H1 (cell line): ENCODE measurements around the gene SKA1. TPM values are rescaled to one million over a fixed set of nuclear protein-coding genes. Genes with fewer than 3 reads are reported as not detected.

Experiments used
- CTCF ChIA-PET: fragments of 300-600 bp; sonication (Branson Sonifier 250); formaldehyde crosslinking; loops from one replicate; lab custom pipeline; 2021; ENCODE audit not compliant: partially characterized antibody; lab: Charles Lee
- POLR2A ChIA-PET: fragments of 300-600 bp; sonication (Branson Sonifier 250); formaldehyde crosslinking; loops from one replicate; lab custom pipeline; 2021; ENCODE audit warnings: inconsistent platforms; ENCODE audit not compliant: partially characterized antibody; lab: Charles Lee
- DNase-seq, 2 experiments: peaks; one replicate each; pipeline versions ENCODE4 v3.0.0 to v3.0.0-alpha.2; 2010 to 2022; ENCODE audit warnings: low spot score in 2 of 2, low read depth in 1 of 2, mixed read lengths in 1 of 2
- FAIRE-seq: peaks from 2 replicates; lab custom pipeline; 2011; peaks lifted over from hg19 to GRCh38; lab: Jason Lieb, UNC
- H2AFZ ChIP-seq: 2 replicates; pipeline ENCODE4 v1.8.1; 2012; ENCODE audit warnings: low read length, inconsistent platforms
- H2AK5ac ChIP-seq: 2 replicates; pipeline ENCODE4 v1.6.1; 2013; ENCODE audit warnings: low read depth, low read length
- H2BK120ac ChIP-seq: replicated peaks from 2 replicates; pipeline ENCODE3; 2013; ENCODE audit warnings: low read depth, low read length, inconsistent platforms
- H2BK12ac ChIP-seq: 2 replicates; pipeline ENCODE4 v1.6.1; 2013; ENCODE audit warnings: low read depth, low read length
- H2BK15ac ChIP-seq: 2 replicates; pipeline ENCODE4 v1.6.1; 2013; ENCODE audit warnings: low read length
- H2BK20ac ChIP-seq: 2 replicates; pipeline ENCODE4 v1.6.1; 2013; ENCODE audit warnings: low read length
- H2BK5ac ChIP-seq: 2 replicates; pipeline ENCODE4 v1.6.1; 2013; ENCODE audit warnings: low read depth, low read length
- H3K14ac ChIP-seq: 2 replicates; pipeline ENCODE4 v1.6.1; 2013; ENCODE audit warnings: inconsistent platforms; ENCODE audit not compliant: insufficient read length
- H3K18ac ChIP-seq: 2 replicates; pipeline ENCODE4 v1.6.1; 2013; ENCODE audit warnings: low read length; ENCODE audit errors: extremely low read depth
- H3K23ac ChIP-seq: 2 replicates; pipeline ENCODE4 v1.6.1; 2013; ENCODE audit warnings: inconsistent platforms; ENCODE audit not compliant: insufficient read length
- H3K23me2 ChIP-seq: 2 replicates; pipeline ENCODE4 v1.6.1; 2013; ENCODE audit warnings: low read depth, low read length
- H3K27ac ChIP-seq: 2 replicates; pipeline ENCODE4 v1.6.1; 2011; ENCODE audit warnings: low read depth, low read length, inconsistent platforms
- H3K27me3 ChIP-seq, 4 experiments: replicated peaks in 1 of 4; 1 replicate in 1 of 4; 2 replicates in 3 of 4; pipeline versions ENCODE4 v1.6.1 to v1.8.1; 2011 to 2013; ENCODE audit warnings: low read length in 3 of 4, mild to moderate bottlenecking in 3 of 4, inconsistent platforms in 2 of 4, mixed read lengths in 2 of 4, moderate library complexity in 1 of 4; ENCODE audit not compliant: control insufficient read depth in 3 of 4, insufficient read depth in 3 of 4; ENCODE audit errors: extremely low read depth in 1 of 4
- H3K36me3 ChIP-seq, 4 experiments: 2 replicates each; pipeline versions ENCODE4 v1.6.1 to v1.8.1; 2011 to 2013; ENCODE audit warnings: mild to moderate bottlenecking in 4 of 4, low read length in 3 of 4, moderate library complexity in 2 of 4, control low read depth in 1 of 4, inconsistent platforms in 1 of 4; ENCODE audit not compliant: insufficient read depth in 4 of 4, control insufficient read depth in 2 of 4
- H3K4ac ChIP-seq: replicated peaks from 2 replicates; pipeline ENCODE3; 2013; ENCODE audit warnings: low read length, low read depth, mixed read lengths, inconsistent platforms; ENCODE audit not compliant: insufficient read length
- H3K4me1 ChIP-seq, 4 experiments: replicated peaks in 1 of 4; 1 replicate in 1 of 4; 2 replicates in 3 of 4; pipeline versions ENCODE4 v1.6.1 to v1.8.1; 2011 to 2013; ENCODE audit warnings: low read length in 3 of 4, inconsistent platforms in 2 of 4, mixed read lengths in 1 of 4; ENCODE audit not compliant: insufficient read depth in 4 of 4, control insufficient read depth in 3 of 4
- H3K4me2 ChIP-seq, 2 experiments: 2 replicates each; pipeline versions ENCODE4 v1.6.1 to v1.8.1; 2011 to 2013; ENCODE audit warnings: low read depth in 2 of 2, low read length in 2 of 2, control low read depth in 1 of 2, inconsistent platforms in 1 of 2, mild to moderate bottlenecking in 1 of 2; ENCODE audit not compliant: insufficient read depth in 1 of 2
- H3K4me3 ChIP-seq, 4 experiments: fragments of 200-600, 300-600 bp in 1 of 4; sonication (generic), shearing (Covaris generic), sonication (Bioruptor Twin) in 1 of 4; 2 replicates each; pipeline versions ENCODE4 v1.5.1 to v1.8.1; 2011 to 2016; ENCODE audit warnings: low read length in 4 of 4, low read depth in 3 of 4, control low read depth in 2 of 4, inconsistent platforms in 2 of 4, mild to moderate bottlenecking in 2 of 4, mixed read lengths in 1 of 4, moderate library complexity in 1 of 4; ENCODE audit not compliant: insufficient read depth in 2 of 4; ENCODE audit errors: extremely low read depth in 1 of 4
- H3K56ac ChIP-seq: replicated peaks from 2 replicates; pipeline ENCODE3; 2013; ENCODE audit warnings: low read depth, mild to moderate bottlenecking, mixed read lengths, low read length, inconsistent platforms; ENCODE audit not compliant: insufficient read length
- H3K79me1 ChIP-seq: 2 replicates; pipeline ENCODE4 v1.6.1; 2013; ENCODE audit warnings: low read depth, low read length, control low read depth
- H3K79me2 ChIP-seq, 2 experiments: 2 replicates each; pipeline versions ENCODE4 v1.6.1 to v1.8.1; 2012 to 2013; ENCODE audit warnings: low read length in 2 of 2, mild to moderate bottlenecking in 2 of 2, inconsistent platforms in 1 of 2; ENCODE audit not compliant: insufficient read depth in 2 of 2, control insufficient read depth in 1 of 2
- H3K9ac ChIP-seq, 4 experiments: replicated peaks in 1 of 4; 1 replicate in 1 of 4; 2 replicates in 3 of 4; pipeline versions ENCODE4 v1.6.1 to v1.8.1; 2011 to 2013; ENCODE audit warnings: low read depth in 3 of 4, low read length in 3 of 4, control low read depth in 2 of 4, mild to moderate bottlenecking in 2 of 4, moderate library complexity in 2 of 4, inconsistent platforms in 1 of 4; ENCODE audit errors: extremely low read depth in 1 of 4
- H3K9me3 ChIP-seq, 2 experiments: 2 replicates each; pipeline versions ENCODE4 v1.6.1 to v1.8.1; 2012 to 2013; ENCODE audit warnings: mild to moderate bottlenecking in 2 of 2, moderate library complexity in 2 of 2, control low read depth in 1 of 2, inconsistent platforms in 1 of 2, low read depth in 1 of 2, low read length in 1 of 2, mixed read lengths in 1 of 2; ENCODE audit not compliant: insufficient read depth in 2 of 2
- H4K20me1 ChIP-seq, 2 experiments: replicated peaks in 1 of 2; 2 replicates each; pipeline versions ENCODE3 to v1.8.1; 2011 to 2013; ENCODE audit warnings: inconsistent platforms in 2 of 2, low read length in 2 of 2, mild to moderate bottlenecking in 1 of 2; ENCODE audit not compliant: insufficient read depth in 2 of 2, control insufficient read depth in 1 of 2
- H4K5ac ChIP-seq: 2 replicates; pipeline ENCODE4 v1.6.1; 2013; ENCODE audit warnings: low read length, low read depth, mixed read lengths, inconsistent platforms; ENCODE audit not compliant: insufficient read length
- H4K8ac ChIP-seq: 2 replicates; pipeline ENCODE4 v1.8.0; 2013; ENCODE audit warnings: mild to moderate bottlenecking, moderate library complexity, low read length, inconsistent platforms; ENCODE audit not compliant: insufficient read depth; ENCODE audit errors: extremely low read depth
- H4K91ac ChIP-seq: replicated peaks from 2 replicates; pipeline ENCODE3; 2013; ENCODE audit warnings: low read length, mixed read lengths, inconsistent platforms; ENCODE audit not compliant: insufficient read length
- CREB1 ChIP-seq: IDR thresholded peaks from 2 replicates; pipeline ENCODE4 v1.6.1; 2012; ENCODE audit warnings: inconsistent platforms
- CTCF ChIP-seq, 3 experiments: IDR thresholded peaks; 1 replicate in 2 of 3; 2 replicates in 1 of 3; pipeline versions ENCODE4 v1.5.1 to v1.6.1; 2011; ENCODE audit warnings: low read length in 3 of 3, mild to moderate bottlenecking in 3 of 3, inconsistent platforms in 2 of 3, low read depth in 1 of 3, moderate library complexity in 1 of 3; ENCODE audit not compliant: insufficient read depth in 1 of 3; ENCODE audit errors: control extremely low read depth in 1 of 3
- E2F6 ChIP-seq: IDR thresholded peaks from 2 replicates; pipeline ENCODE4 v1.6.1; 2012; ENCODE audit warnings: inconsistent platforms
- POLR2A ChIP-seq, 2 experiments: IDR thresholded peaks; 1 replicate in 1 of 2; 2 replicates in 1 of 2; pipeline ENCODE4 v1.6.1; 2011; ENCODE audit warnings: low read depth in 2 of 2, low read length in 2 of 2, mild to moderate bottlenecking in 2 of 2; ENCODE audit errors: control extremely low read depth in 1 of 2
- RAD21 ChIP-seq, 2 experiments: IDR thresholded peaks in 1 of 2; conservative IDR thresholded peaks in 1 of 2; 2 replicates each; pipeline ENCODE4 v1.6.1; 2011; ENCODE audit warnings: low read depth in 2 of 2, low read length in 2 of 2, improper control_type of control experiment in 1 of 2, inconsistent platforms in 1 of 2, mild to moderate bottlenecking in 1 of 2, moderate library complexity in 1 of 2
- WGBS, 2 experiments: shearing (Covaris generic) in 1 of 2; methylation state at CpG; one replicate each; pipeline versions ENCODE4 v1.1.6 to v1.1.7; 2013 to 2015; ENCODE audit warnings: low lambda C conversion rate in 2 of 2, mixed read lengths in 2 of 2, inconsistent platforms in 1 of 2, low coverage in 1 of 2, missing lambda C conversion rate in 1 of 2; ENCODE audit not compliant: insufficient replicate concordance in 2 of 2, insufficient coverage in 1 of 2, insufficient read length in 1 of 2; ENCODE audit errors: extremely low coverage in 1 of 2, missing lambda C conversion rate in 1 of 2; 5-methylcytosine and 5-hydroxymethylcytosine counted together
- polyA plus RNA-seq, 7 experiments: library from polyadenylated mRNA; depleted of rRNA in 3 of 7; stranded (reverse) in 5 of 7; unstranded in 2 of 7; fragments of >200 nt in 5 of 7; fragments of 200-250 nt in 2 of 7; gene quantifications; 1 replicate in 5 of 7; 2 replicates in 1 of 7; 4 replicates in 1 of 7; pipeline versions ENCODE4 v1.2.1 to v1.2.3, GENCODE V29; 2011 to 2013; ENCODE audit warnings: missing spikeins in 2 of 7, mixed read lengths in 2 of 7
- total RNA-seq: library from RNA; stranded (reverse); fragmentation: NEBNext Ultra II Directional; extraction: Animal tissue kit (Norgen Biotek cat#: 25700); gene quantifications from 2 replicates; pipeline ENCODE4 v1.2.1, GENCODE V29; 2021

Gene SKA1
- total and polyA plus RNA-seq, 2 of the 8 experiments (the other 6 are each of a cell fraction or from before 2014, with no cell fraction given), result 8.6 to 22.9 TPM

- H4K91ac ChIP-seq, result no peak overlapping the region
- TF ChIP-seq POLR2A (IDR thresholded peaks at IDR 0.05; ENCODE audit: control extremely low read depth in 1 of 2, low read depth in 2 of 2, low read length in 2 of 2) (no peak), CTCF (IDR thresholded peaks at IDR 0.05; ENCODE audit: control extremely low read depth in 1 of 3, insufficient read depth in 1 of 3, low read depth in 1 of 3, low read length in 3 of 3) (peak; percentile 70 to 87 (median 83)), E2F6 (peak; percentile 79; the same call in 1 of the 2 replicates), RAD21 (IDR thresholded peaks at IDR 0.05 in 1 of 2, conservative IDR thresholded peaks at IDR 0.05 in 1 of 2; ENCODE audit: low read depth in 2 of 2, low read length in 2 of 2) (peak; percentile 62 to 76), CREB1 (no peak)
These were observed 34.8 kb upstream of the SKA1 start for GRCh38 chr18:50340078-50340477.

More at GRCh38 chr18:50340078-50340477, 34.8 kb upstream of the SKA1 start:
- Histone ChIP-seq H3K79me1 (no peaks in the 10 kb centered on the region), H3K36me3 (no peaks in the 10 kb centered on the region), H3K27ac (no peak overlapping the region), H3K14ac (no peak overlapping the region), H3K9ac (no peak overlapping the region), H2BK15ac (no peak overlapping the region), H2BK120ac (no peak overlapping the region), H3K23me2 (no peaks in the 10 kb centered on the region), H2BK5ac (no peak overlapping the region), H4K5ac (no peak overlapping the region), H4K8ac (peak overlapping the region; percentile 87), H3K4me2 (no peak overlapping the region), H3K79me2 (no peaks in the 10 kb centered on the region), H3K4me1 (no peaks in the 10 kb centered on the region), H2BK20ac (no peak overlapping the region), H3K56ac (no peak overlapping the region), H3K18ac (no peak overlapping the region), H4K20me1 (no peaks in the 10 kb centered on the region), H2AK5ac (no peak overlapping the region), H3K9me3 (no peaks in the 10 kb centered on the region), H3K4me3 (no peak overlapping the region), H3K4ac (no peak overlapping the region), H3K27me3 (no peaks in the 10 kb centered on the region), H3K23ac (no peak overlapping the region), H2BK12ac (no peak overlapping the region), H2AFZ (peak overlapping the region; percentile 25; the same call in 1 of the 2 replicates)
- 82% methylated on average over 24 of the region's 24 CpGs; no CpG with 5 or more reads in 1 of the 2 experiments for WGBS, 2 experiments
- CTCF ChIA-PET, result interaction anchor here (0.6 to 4.2 kb wide), 13 partner anchors 12 to 439 kb away, joined by 3 to 38 read pairs (median 4); partner anchors contain the start of gene MBD1
- FAIRE-seq (no peak), DNase-seq (peak; percentile 7 to 85)
- POLR2A ChIA-PET, result interaction anchor here (1.6 kb wide), 1 partner anchor 50 kb away, joined by 3 read pairs; no protein-coding TSS in a partner anchor
